Stimulated activated naive CD4-positive, alpha-beta T cell (primary cell): ENCODE data around the gene ANKRD2.
"Not testable (repeated sequence)": the region's sequence is repeated elsewhere in the genome, so short reads cannot be mapped to it uniquely, and the experiment has no call there.

ENCODE experiments used
- DNase-seq, 6 experiments: peaks; one replicate each; lab custom pipeline; 2025; lab: John Stamatoyannopoulos, UW

ANKRD2 gene

GRCh38 chr10:97572214-97572989 lies at the start of gene ANKRD2:
ANKRD2 (plus strand) TSS chr10:97572779; CDS start chr10:97572789, 10 bp downstream.
- DNase-seq: peak in 3 of 6 experiments; percentile 4 to 17 (median 8)

- no peak for DNase-seq
Measured at GRCh38 chr10:97522937-97523336, 49.6 kb upstream of the ANKRD2 start.

- no peak for DNase-seq
Measured at GRCh38 chr10:97525086-97525485, 47.5 kb upstream of the ANKRD2 start.

- no peak for DNase-seq
Measured at GRCh38 chr10:97525683-97526110, 46.9 kb upstream of the ANKRD2 start.

- DNase-seq: not testable (repeated sequence)
Measured at GRCh38 chr10:97528876-97529275, 43.7 kb upstream of the ANKRD2 start.

GRCh38 chr10:97529685-97530465 lies 42.7 kb upstream of the ANKRD2 start:
- DNase-seq: no peak

GRCh38 chr10:97531401-97531986 lies 41.1 kb upstream of the ANKRD2 start:
- DNase-seq: no peak

GRCh38 chr10:97532935-97533671 lies 39.5 kb upstream of the ANKRD2 start:
- DNase-seq: no peak

- DNase-seq: no peak
Measured at GRCh38 chr10:97533888-97534287, 38.7 kb upstream of the ANKRD2 start.

- DNase-seq: no peak
Measured at GRCh38 chr10:97534746-97535367, 37.7 kb upstream of the ANKRD2 start.

GRCh38 chr10:97537186-97537869 lies 35.3 kb upstream of the ANKRD2 start:
- no peak for DNase-seq

GRCh38 chr10:97538411-97538810 lies 34.2 kb upstream of the ANKRD2 start:
- no peak for DNase-seq

GRCh38 chr10:97538839-97539238 lies 33.7 kb upstream of the ANKRD2 start:
- DNase-seq: no peak

- DNase-seq: no peak
Measured at GRCh38 chr10:97539523-97540200, 32.9 kb upstream of the ANKRD2 start.

GRCh38 chr10:97540669-97541500 lies 31.7 kb upstream of the ANKRD2 start:
- DNase-seq: no peak

- no peak for DNase-seq
Measured at GRCh38 chr10:97542169-97543024, 30.2 kb upstream of the ANKRD2 start.

- no peak for DNase-seq
Measured at GRCh38 chr10:97543025-97543546, 29.5 kb upstream of the ANKRD2 start.
